ENCODE measurements around the gene MAPKAPK5.
"Not testable (repeated sequence)": the region's sequence is repeated elsewhere in the genome, so short reads cannot be mapped to it uniquely, and the experiment has no call there.

Gene MAPKAPK5

GRCh38 chr12:111893287-111893686, 51.3 kb downstream of the MAPKAPK5 start:
- DNase-seq = no peak

- DNase-seq = no peak
Observed at GRCh38 chr12:111894556-111894955, 52.5 kb downstream of the MAPKAPK5 start.

DNA sequence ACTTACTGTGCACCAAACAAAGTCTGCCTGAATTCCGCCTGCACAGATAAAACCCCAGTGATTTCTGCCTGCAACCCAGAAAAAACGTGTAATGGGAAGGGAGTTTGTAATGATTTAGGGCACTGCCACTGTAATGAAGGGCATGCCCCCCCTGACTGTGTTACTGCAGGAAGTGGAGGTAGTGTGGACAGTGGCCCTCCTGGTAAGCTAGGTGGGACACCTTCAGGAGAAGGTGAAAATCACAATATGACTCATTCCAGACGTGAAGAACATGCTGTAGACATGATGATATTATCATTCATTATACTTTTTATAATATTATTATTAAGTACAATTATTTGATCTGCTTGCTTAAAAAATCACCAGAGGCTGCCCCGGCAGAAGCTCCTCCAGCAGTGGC, 59.2 kb downstream of the MAPKAPK5 start:
- no peak for DNase-seq

DNA sequence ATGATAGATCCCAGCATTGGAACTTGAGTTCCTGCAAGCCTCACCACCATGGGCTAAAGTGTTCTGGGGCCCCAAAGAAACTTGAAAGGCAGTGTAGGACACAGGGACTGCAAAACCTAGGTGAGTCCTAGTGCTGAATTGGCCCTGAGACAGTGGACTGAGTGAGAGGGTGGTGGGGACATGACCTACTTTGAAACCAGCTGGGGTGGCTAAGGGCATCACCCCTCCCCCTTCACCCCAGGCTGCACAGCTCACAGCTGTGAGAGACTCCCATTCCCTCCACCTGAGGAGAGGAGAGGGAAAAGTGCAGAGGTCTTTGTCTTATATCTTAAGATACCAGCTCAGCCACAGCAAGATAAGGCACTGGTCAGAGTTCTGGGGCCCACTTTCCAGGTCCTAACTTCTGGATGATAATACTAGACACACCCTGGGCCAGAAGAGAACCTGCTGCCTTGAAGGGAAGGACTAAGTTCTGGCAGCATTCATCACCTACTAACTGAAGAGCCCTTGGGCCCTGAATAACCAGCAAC, 62.5 kb downstream of the MAPKAPK5 start:
- DNase-seq = no peak

DNA sequence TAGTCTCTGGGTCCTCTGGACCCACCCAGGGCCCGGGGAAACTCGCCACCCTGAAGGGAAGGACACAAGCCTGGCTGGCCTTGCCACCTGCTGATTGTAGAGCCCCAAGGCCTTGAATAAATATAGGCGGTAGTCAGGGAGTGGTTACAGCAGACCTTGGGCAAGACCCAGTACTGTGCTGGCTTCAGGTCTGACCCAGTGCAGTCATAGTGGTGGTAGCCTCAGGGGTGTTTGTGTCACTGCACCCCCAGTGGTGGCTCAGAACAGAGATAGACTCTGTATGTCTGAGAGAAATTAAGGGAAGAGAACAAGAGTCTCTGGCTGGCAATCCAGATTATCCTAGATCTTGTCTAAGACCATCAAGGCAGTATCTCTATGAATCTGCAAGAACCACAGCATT, 63.5 kb downstream of the MAPKAPK5 start:
- DNase-seq = no peak

- no peak for DNase-seq
Observed at GRCh38 chr12:111907740-111908139, 65.7 kb downstream of the MAPKAPK5 start.

- no peak for DNase-seq
Observed at GRCh38 chr12:111925171-111925570, 83.1 kb downstream of the MAPKAPK5 start.

DNA sequence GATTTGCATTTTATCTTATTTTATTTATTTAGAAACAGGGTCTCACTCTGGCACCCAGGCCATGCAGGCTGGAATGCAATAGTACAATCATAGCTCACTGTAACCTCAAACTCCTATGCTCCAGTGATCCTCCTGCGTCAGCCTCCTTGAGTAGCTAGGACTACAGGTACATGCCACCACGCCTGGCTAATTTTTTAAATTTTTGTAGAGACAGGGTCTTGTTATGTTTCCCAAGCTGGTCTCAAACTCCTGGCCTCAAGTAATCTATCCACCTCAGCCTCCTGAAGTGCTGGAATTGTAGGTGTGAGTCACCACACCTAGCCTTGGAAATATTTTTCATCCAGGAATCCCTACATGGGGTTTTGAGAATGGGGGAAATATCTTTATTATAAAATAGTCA, 84.6 kb downstream of the MAPKAPK5 start:
- DNase-seq = no peak

- DNase-seq = no peak
Observed at GRCh38 chr12:111927346-111927745, 85.3 kb downstream of the MAPKAPK5 start.

DNA sequence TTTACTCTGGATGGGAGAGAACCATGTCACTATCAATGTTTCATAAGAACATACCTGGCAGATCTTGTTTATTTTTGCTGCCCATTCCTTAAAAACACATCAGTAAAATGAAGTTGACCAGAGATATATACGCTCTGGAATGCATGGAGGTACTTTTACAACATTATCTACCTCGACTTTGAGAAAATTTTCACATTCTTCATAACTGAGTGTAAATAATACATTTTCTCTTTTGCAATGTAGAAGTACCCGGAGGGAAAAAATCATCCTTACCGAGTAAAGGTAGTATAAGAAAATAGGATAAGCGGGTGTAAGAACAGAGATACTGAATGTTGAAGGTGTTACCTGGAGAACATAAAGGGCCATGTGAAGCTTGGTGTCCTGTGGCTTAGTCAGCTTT, 90.2 kb downstream of the MAPKAPK5 start:
- no peak for DNase-seq

- DNase-seq = no peak
Observed at GRCh38 chr12:111936869-111937268, 94.8 kb downstream of the MAPKAPK5 start.

GRCh38 chr12:111937429-111937828, 95.4 kb downstream of the MAPKAPK5 start:
- DNase-seq = no peak

- no peak for DNase-seq
Observed at GRCh38 chr12:111942557-111942956, 100.5 kb downstream of the MAPKAPK5 start.

DNA sequence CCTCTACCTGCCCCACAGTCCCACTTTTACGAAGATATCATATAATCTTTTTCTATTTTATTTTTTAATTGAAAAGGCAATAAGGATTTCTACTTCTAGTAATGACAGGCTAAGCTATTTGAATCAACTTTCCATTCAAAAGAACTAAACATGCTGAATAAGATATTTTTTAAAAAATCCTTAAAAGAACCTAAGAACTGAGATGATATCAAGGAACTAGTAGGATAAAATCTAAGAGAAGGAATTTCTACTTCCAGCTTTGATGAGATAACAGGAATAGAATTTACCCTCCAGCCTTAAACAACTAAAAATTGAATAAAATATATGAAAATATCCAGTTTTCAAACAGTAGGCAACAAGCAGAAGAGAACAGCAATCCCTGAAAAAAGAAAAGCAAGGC, 101.9 kb downstream of the MAPKAPK5 start:
- DNase-seq = no peak

GRCh38 chr12:111950961-111951676, 109.1 kb downstream of the MAPKAPK5 start:
- DNase-seq = not testable (repeated sequence)

Measured in activated CD8-positive, alpha-beta memory T cell treated with anti-CD3 and anti-CD28 coated beads, Interleukin-2, amount 50 U/mL, for 4 hours (primary cell).